Ectodermal cell (in vitro differentiated cells): ENCODE data around the gene PPP2R5C.
"Not testable (repeated sequence)": the region's sequence is repeated elsewhere in the genome, so short reads cannot be mapped to it uniquely, and the experiment has no call there.

Source experiments
- H3K27ac ChIP-seq: 2 replicates; pipeline ENCODE4 v1.7.0; 2013; ENCODE audit warnings: mild to moderate bottlenecking, low read depth, low read length; ENCODE audit not compliant: insufficient read depth, poor library complexity, severe bottlenecking
- H3K27me3 ChIP-seq: 2 replicates; pipeline ENCODE4 v1.7.0; 2013; ENCODE audit warnings: mild to moderate bottlenecking, low read length; ENCODE audit not compliant: insufficient read depth, control insufficient read depth, poor library complexity, severe bottlenecking
- H3K36me3 ChIP-seq: one replicate; pipeline ENCODE4 v1.7.0; 2013; ENCODE audit warnings: low read length; ENCODE audit not compliant: control insufficient read depth, insufficient read depth
- H3K4me1 ChIP-seq: one replicate; pipeline ENCODE4 v1.7.0; 2013; ENCODE audit warnings: low read length; ENCODE audit not compliant: control insufficient read depth, insufficient read depth
- H3K4me3 ChIP-seq: 2 replicates; pipeline ENCODE4 v1.7.0; 2013; ENCODE audit warnings: low read depth, low read length, control low read depth; ENCODE audit not compliant: insufficient read depth
- H3K9me3 ChIP-seq: 2 replicates; pipeline ENCODE4 v1.7.0; 2013; ENCODE audit warnings: mild to moderate bottlenecking, low read length, moderate library complexity; ENCODE audit not compliant: control insufficient read depth
- WGBS, 2 experiments: methylation state at CpG; one replicate each; pipeline ENCODE4 v1.1.7; 2013; ENCODE audit warnings: missing lambda C conversion rate in 2 of 2; 5-methylcytosine and 5-hydroxymethylcytosine counted together

The PPP2R5C gene

DNA sequence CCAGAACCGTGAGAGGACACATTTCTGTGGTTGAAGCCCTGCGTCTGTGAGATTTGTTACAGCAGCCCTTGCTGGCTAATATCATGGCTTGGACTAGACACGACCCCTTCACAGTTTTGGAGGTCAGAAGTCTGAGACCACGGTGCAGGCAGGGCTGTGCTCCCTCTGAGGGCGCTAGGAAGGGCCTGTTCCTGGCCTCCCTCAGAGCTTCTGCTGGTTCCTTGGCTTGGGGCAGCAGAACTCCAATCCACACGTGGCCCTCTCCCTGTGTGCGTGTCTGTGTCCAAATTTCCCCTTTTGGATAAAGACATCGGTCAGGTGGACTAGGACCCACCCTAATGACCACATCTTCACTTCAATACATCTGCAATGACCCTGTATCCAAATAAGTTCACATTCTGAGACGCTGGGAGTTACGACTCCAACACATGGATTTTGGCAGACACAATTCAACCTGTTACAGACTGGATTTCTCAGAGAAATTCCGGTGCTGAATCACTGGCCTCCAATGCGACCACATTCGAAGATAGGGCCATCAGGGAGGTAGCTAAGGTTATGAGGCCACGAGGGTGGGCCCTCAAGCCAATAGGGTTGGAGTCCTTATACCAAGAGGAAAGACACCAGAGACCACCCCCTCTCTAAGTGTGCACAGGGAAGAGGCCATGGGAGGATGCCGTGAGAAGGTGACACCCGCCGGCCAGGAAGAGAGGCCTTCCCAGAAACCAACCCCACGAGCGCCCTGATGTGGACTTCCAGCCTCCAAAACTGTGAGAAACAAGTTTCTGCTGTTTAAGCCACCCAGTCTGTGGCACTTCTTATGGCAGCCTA is 43.6 kb upstream of the PPP2R5C start:
- no peaks in the 10 kb centered on the region for H3K36me3 ChIP-seq
- H3K27me3 ChIP-seq: no peaks in the 10 kb centered on the region
- WGBS, 2 experiments: 90 to 91% methylated on average over 19 of the region's 19 CpGs
- H3K27ac ChIP-seq: no peak overlapping the region
- H3K4me1 ChIP-seq: no peaks in the 10 kb centered on the region
- no peak overlapping the region for H3K4me3 ChIP-seq
- H3K9me3 ChIP-seq: no peaks in the 10 kb centered on the region

GRCh38 chr14:101719045-101719645 is 42.4 kb upstream of the PPP2R5C start:
- H3K4me3 ChIP-seq: no peak overlapping the region
- H3K9me3 ChIP-seq: no peaks in the 10 kb centered on the region
- H3K27ac ChIP-seq: no peak overlapping the region
- H3K27me3 ChIP-seq: no peaks in the 10 kb centered on the region
- H3K4me1 ChIP-seq: no peaks in the 10 kb centered on the region
- H3K36me3 ChIP-seq: no peaks in the 10 kb centered on the region
- WGBS, 2 experiments: 85 to 87% methylated on average over 10 of the region's 10 CpGs

DNA sequence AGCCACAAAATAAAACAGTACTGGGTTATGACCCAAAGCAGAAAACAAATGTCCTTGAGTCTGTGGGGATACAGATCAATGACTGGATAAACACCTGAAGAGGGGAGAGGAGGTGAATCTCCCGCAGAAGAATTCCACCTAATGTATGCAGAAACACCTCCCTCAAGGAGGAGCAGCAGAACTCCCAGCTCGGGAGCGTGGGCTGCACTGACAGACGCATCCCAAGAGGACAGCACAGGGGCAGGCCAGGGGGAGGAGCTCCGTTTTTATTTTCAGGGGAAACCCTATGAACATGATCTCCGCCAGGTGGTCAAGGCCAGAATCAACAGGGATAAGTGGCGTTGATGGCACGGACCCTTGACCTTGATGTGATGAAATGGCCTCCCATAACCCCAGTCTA is 41.8 kb upstream of the PPP2R5C start:
- Histone ChIP-seq H3K27me3 (no peaks in the 10 kb centered on the region), H3K4me3 (no peak overlapping the region), H3K4me1 (no peaks in the 10 kb centered on the region), H3K36me3 (no peaks in the 10 kb centered on the region), H3K27ac (no peak overlapping the region), H3K9me3 (no peaks in the 10 kb centered on the region)
- WGBS, 2 experiments: 60 to 63% methylated on average over 8 of the region's 8 CpGs

DNA sequence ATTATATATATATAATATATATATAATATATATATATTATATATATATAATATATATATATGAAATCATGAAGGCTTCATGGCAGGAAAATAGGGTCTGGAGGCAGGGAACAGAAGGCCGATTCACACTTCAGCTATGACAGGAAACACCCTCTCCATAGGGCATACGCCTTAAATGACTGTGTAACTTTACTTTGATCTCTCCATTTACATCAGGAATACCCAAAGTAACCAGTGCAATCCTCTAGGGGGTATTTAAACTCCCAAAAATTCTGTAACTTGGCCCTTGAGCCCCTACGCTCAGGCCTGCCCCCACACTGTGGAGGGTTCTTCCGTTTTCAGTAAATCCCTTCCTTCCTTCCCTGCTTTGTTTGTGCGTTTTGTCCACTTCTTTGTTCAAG is 40.4 kb upstream of the PPP2R5C start:
- H3K27me3 ChIP-seq: no peaks in the 10 kb centered on the region
- no peaks in the 10 kb centered on the region for H3K9me3 ChIP-seq
- H3K36me3 ChIP-seq: no peaks in the 10 kb centered on the region
- no peak overlapping the region for H3K27ac ChIP-seq
- no peak overlapping the region for H3K4me3 ChIP-seq
- WGBS, 2 experiments: 78 to 83% methylated on average over 4 to 5 of the region's 5 CpGs
- no peaks in the 10 kb centered on the region for H3K4me1 ChIP-seq

GRCh38 chr14:101721951-101722661 is 39.4 kb upstream of the PPP2R5C start:
- Histone ChIP-seq H3K36me3 (no peaks in the 10 kb centered on the region), H3K9me3 (no peaks in the 10 kb centered on the region), H3K4me1 (no peaks in the 10 kb centered on the region), H3K27ac (no peak overlapping the region), H3K27me3 (no peaks in the 10 kb centered on the region), H3K4me3 (no peak overlapping the region)
- 63 to 68% methylated on average over 20 of the region's 21 CpGs for WGBS, 2 experiments

GRCh38 chr14:101723061-101723595 is 38.4 kb upstream of the PPP2R5C start:
- WGBS, 2 experiments: 94 to 96% methylated on average over 6 of the region's 8 CpGs
- no peaks in the 10 kb centered on the region for H3K4me1 ChIP-seq
- no peaks in the 10 kb centered on the region for H3K27me3 ChIP-seq
- H3K9me3 ChIP-seq: no peaks in the 10 kb centered on the region
- no peak overlapping the region for H3K4me3 ChIP-seq
- H3K36me3 ChIP-seq: no peaks in the 10 kb centered on the region
- no peak overlapping the region for H3K27ac ChIP-seq

- WGBS, 2 experiments: 92 to 94% methylated on average over 7 of the region's 7 CpGs
- not testable (repeated sequence) for H3K9me3 ChIP-seq
These were observed 35.9 kb upstream of the PPP2R5C start for GRCh38 chr14:101725652-101726051.

DNA sequence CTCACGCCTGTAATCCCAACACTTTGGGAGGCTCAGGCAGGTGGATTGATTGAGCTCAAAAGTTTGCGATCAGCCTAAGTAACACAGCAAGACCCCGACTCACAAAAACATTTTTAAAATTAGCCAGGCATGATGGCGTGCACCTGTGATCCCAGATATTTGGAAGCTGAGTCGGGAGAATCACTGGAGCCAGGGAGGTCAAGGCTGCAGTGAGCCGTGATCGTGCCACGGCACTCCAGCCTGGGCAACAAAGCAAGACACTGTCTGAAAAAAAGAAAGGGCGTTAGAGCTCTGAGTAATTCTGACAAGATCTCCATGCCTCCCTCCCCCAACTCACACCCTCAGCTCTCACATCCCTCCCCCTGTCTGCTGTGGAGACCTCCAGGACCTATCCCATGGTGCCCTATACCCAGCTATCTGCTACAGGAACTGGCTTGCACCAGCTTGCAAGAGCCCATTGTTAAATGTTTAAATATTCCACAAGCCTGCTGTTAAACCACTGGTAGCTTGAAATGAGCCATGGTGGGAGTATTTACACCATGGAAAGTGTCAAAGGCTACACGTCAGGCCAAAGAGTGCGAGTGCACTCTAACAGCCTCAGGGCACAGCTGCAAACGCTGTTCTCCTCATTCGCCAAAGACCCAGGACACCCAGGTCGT is 35.1 kb upstream of the PPP2R5C start:
- H3K9me3 ChIP-seq: no peaks in the 10 kb centered on the region
- no peak overlapping the region for H3K27ac ChIP-seq
- 88 to 92% methylated on average over 14 of the region's 14 CpGs for WGBS, 2 experiments
- no peaks in the 10 kb centered on the region for H3K36me3 ChIP-seq
- no peak overlapping the region for H3K4me3 ChIP-seq
- peaks cover 4% of the 10 kb centered on the region for H3K4me1 ChIP-seq
- H3K27me3 ChIP-seq: no peaks in the 10 kb centered on the region

More at GRCh38 chr14:101725652-101726051, 35.9 kb upstream of the PPP2R5C start:
- not testable (repeated sequence) for H3K27ac ChIP-seq, H3K36me3 ChIP-seq, H3K27me3 ChIP-seq, H3K4me3 ChIP-seq, H3K4me1 ChIP-seq

DNA sequence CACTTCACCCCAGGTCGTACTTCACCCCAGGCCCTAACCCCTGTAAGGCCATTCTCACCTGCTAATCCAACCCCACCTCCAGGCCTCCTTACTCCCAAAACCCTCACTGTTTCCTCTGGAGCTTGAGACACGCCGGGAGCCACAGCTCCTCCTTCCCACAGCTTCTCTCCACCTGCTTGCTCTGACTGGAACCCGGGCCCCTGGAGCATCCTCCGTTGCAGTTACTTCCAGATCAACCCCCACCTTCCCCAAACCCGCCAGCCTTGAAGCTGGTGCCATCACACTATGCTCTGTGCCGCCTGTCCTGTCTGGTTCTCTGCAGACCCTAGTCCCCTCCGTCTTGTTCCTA is 34.6 kb upstream of the PPP2R5C start:
- 89 to 90% methylated on average over 8 of the region's 8 CpGs for WGBS, 2 experiments
- H3K4me3 ChIP-seq: no peak overlapping the region
- H3K4me1 ChIP-seq: peaks cover 8% of the 10 kb centered on the region
- no peaks in the 10 kb centered on the region for H3K27me3 ChIP-seq
- no peak overlapping the region for H3K27ac ChIP-seq
- H3K36me3 ChIP-seq: no peaks in the 10 kb centered on the region
- no peaks in the 10 kb centered on the region for H3K9me3 ChIP-seq
